Endothelial cell of umbilical vein (primary cell): ENCODE measurements around the gene KCNMA1.

Experiments used
- CTCF ChIP-seq, 2 donors: IDR thresholded peaks; 1 replicate in 1 of 2; 2 replicates in 1 of 2; pipeline ENCODE4 v1.5.1; 2011; ENCODE audit warnings: low read length in 2 of 2, mild to moderate bottlenecking in 2 of 2, moderate library complexity in 2 of 2, control low read depth in 1 of 2, inconsistent platforms in 1 of 2, low read depth in 1 of 2; ENCODE audit not compliant: insufficient read depth in 1 of 2; ENCODE audit errors: extremely low read depth in 1 of 2
- EZH2 ChIP-seq: IDR thresholded peaks from 2 replicates; pipeline ENCODE4 v1.6.1; 2012; ENCODE audit warnings: borderline replicate concordance, low read depth, mild to moderate bottlenecking, moderate library complexity, low read length, inconsistent platforms; ENCODE audit not compliant: severe bottlenecking
- FOS ChIP-seq: IDR thresholded peaks from 2 replicates; pipeline ENCODE4 v1.6.1; 2011; ENCODE audit warnings: mild to moderate bottlenecking, low read length, moderate library complexity, borderline replicate concordance; ENCODE audit not compliant: insufficient read depth
- GATA2 ChIP-seq: IDR thresholded peaks from 2 replicates; pipeline ENCODE4 v1.7.0; 2011; ENCODE audit warnings: low read depth, mild to moderate bottlenecking, moderate library complexity, mixed read lengths, low read length; ENCODE audit not compliant: insufficient read length, insufficient read depth
- MAX ChIP-seq: IDR thresholded peaks from 2 replicates; pipeline ENCODE4 v1.6.1; 2011; ENCODE audit not compliant: insufficient read depth, insufficient read length
- MYC ChIP-seq: IDR thresholded peaks from one replicate; pipeline ENCODE4 v1.6.1; 2011; ENCODE audit warnings: mild to moderate bottlenecking, low read depth, low read length
- POLR2A ChIP-seq: IDR thresholded peaks from 2 replicates; pipeline ENCODE4 v1.6.1; 2012; ENCODE audit warnings: low read depth, mild to moderate bottlenecking, control low read depth, low read length
- POLR2AphosphoS5 ChIP-seq: IDR thresholded peaks from 2 replicates; pipeline ENCODE4 v1.6.1; 2012; ENCODE audit warnings: low read depth, mild to moderate bottlenecking, control low read depth, low read length, moderate library complexity; ENCODE audit not compliant: insufficient read depth

GRCh38 chr10:77351386-77351785, 286.2 kb downstream of the KCNMA1 start:
- TF ChIP-seq CTCF (IDR thresholded peaks at IDR 0.05; ENCODE audit: extremely low read depth in 1 of 2, insufficient read depth in 1 of 2, low read depth in 1 of 2, low read length in 2 of 2) = no peak
- TF ChIP-seq POLR2A = no peak
- no peak for TF ChIP-seq POLR2AphosphoS5
- TF ChIP-seq EZH2 = no peak
- TF ChIP-seq MYC = no peak
- TF ChIP-seq FOS = no peak
- no peak for TF ChIP-seq MAX
- peak; percentile 12 for TF ChIP-seq GATA2
